Upper lobe of left lung (tissue), 6 donors: ENCODE results near the gene KSR2. TPM values are rescaled to one million over a fixed set of nuclear protein-coding genes. Genes with fewer than 3 reads are reported as not detected.

Experiments
- ATAC-seq, 2 donors: fragments of 200-7000 bp; cut with Tn5 transposase; one replicate each; pipeline ENCODE4 v1.9.1; 2022; ENCODE audit warnings: mild to moderate bottlenecking in 2 of 2, moderate library complexity in 2 of 2; ENCODE audit not compliant: low FRiP score in 2 of 2
- DNase-seq, 2 donors: peaks; one replicate each; pipeline ENCODE4 v3.0.0-alpha.2; 2019 to 2020
- H3K27ac ChIP-seq, 4 donors: fragments of 200-600 bp; sonication (generic); one replicate each; pipeline ENCODE4 v1.5.1; 2016 to 2019
- H3K27me3 ChIP-seq, 4 donors: fragments of 200-600 bp; sonication (generic); one replicate each; pipeline ENCODE4 v1.5.1; 2017 to 2019
- H3K36me3 ChIP-seq, 4 donors: fragments of 200-600 bp; sonication (generic); one replicate each; pipeline ENCODE4 v1.5.1; 2016 to 2019
- H3K4me1 ChIP-seq, 4 donors: fragments of 200-600 bp; sonication (generic); one replicate each; pipeline ENCODE4 v1.5.1; 2018 to 2019
- H3K4me3 ChIP-seq, 4 donors: fragments of 200-600 bp; sonication (generic); one replicate each; pipeline ENCODE4 v1.5.1; 2017 to 2019; ENCODE audit warnings: mild to moderate bottlenecking in 2 of 4, moderate library complexity in 1 of 4
- H3K9me3 ChIP-seq, 4 donors: fragments of 200-600 bp; sonication (generic); one replicate each; pipeline ENCODE4 v1.5.1; 2018 to 2019
- CTCF ChIP-seq, 6 experiments: fragments of 450-650 bp in 4 of 6; fragments of 200-600 bp in 2 of 6; sonication (generic) in 2 of 6; IDR thresholded peaks; one replicate each; pipeline ENCODE4 v1.5.1; 2016 to 2019; ENCODE audit warnings: antibody characterized with exemption in 6 of 6
- EP300 ChIP-seq, 4 donors: sonication (generic); formaldehyde crosslinking; IDR thresholded peaks; one replicate each; pipeline ENCODE4 v1.5.1; 2017; ENCODE audit warnings: antibody characterized with exemption in 4 of 4, control low read depth in 2 of 4
- POLR2A ChIP-seq, 4 donors: fragments of 450-650 bp; IDR thresholded peaks; one replicate each; pipeline ENCODE4 v1.5.1; 2016 to 2017; ENCODE audit warnings: antibody characterized with exemption in 4 of 4, mild to moderate bottlenecking in 2 of 4
- POLR2AphosphoS5 ChIP-seq, 2 donors: sonication (generic); formaldehyde crosslinking; IDR thresholded peaks; one replicate each; pipeline ENCODE4 v1.5.1; 2017; ENCODE audit warnings: antibody characterized with exemption in 2 of 2
- WGBS, 2 donors: methylation state at CpG; one replicate each; pipeline ENCODE4 v1.1.5; 2017 to 2018; 5-methylcytosine and 5-hydroxymethylcytosine counted together
- total RNA-seq, 6 donors: library from RNA; depleted of rRNA in 4 of 6; stranded (reverse); fragments of >200 nt in 4 of 6; gene quantifications; one replicate each; pipeline versions ENCODE4 v1.1.0 to v1.2.1, GENCODE V29; 2016 to 2021
- donor health status: DM: no; HTN: no; CAD: no; lungs with moderate emphysema.
- donor health status: DM: no; HTN: yes; CAD: no; lungs with severe emphysema.

KSR2 gene
- total RNA-seq, 6 donors from 2014 or later, result 0.30 to 3.2 (median 0.85) TPM

- TF ChIP-seq CTCF (IDR thresholded peaks at IDR 0.05), result no peak
- no peak for TF ChIP-seq EP300 (IDR thresholded peaks at IDR 0.05)
- Histone ChIP-seq H3K27me3 (no peaks in the 10 kb centered on the region), H3K4me1 (no peaks in the 10 kb centered on the region), H3K36me3 (no peaks in the 10 kb centered on the region), H3K9me3 (no peaks in the 10 kb centered on the region), H3K4me3 (no peak overlapping the region), H3K27ac (no peak overlapping the region)
- 76 to 78% methylated on average over 6 of the region's 6 CpGs for WGBS, 2 donors
- ATAC-seq (no peak), DNase-seq (no peak)
Measured at GRCh38 chr12:117662220-117662619, 306.6 kb downstream of the KSR2 start.

- H3K4me1 ChIP-seq, result no peaks in the 10 kb centered on the region
- DNase-seq (no peak), ATAC-seq (no peak)
- no peak overlapping the region for H3K4me3 ChIP-seq
- no peaks in the 10 kb centered on the region for H3K36me3 ChIP-seq
- H3K27ac ChIP-seq, result no peak overlapping the region
- WGBS, 2 donors, result 45 to 63% methylated on average over 3 of the region's 3 CpGs
- no peaks in the 10 kb centered on the region for H3K9me3 ChIP-seq
- no peaks in the 10 kb centered on the region for H3K27me3 ChIP-seq
- TF ChIP-seq EP300 (IDR thresholded peaks at IDR 0.05) (no peak), POLR2AphosphoS5 (IDR thresholded peaks at IDR 0.05) (no peak), CTCF (IDR thresholded peaks at IDR 0.05) (no peak), POLR2A (IDR thresholded peaks at IDR 0.05) (no peak)
Measured at GRCh38 chr12:117661471-117661870, 307.3 kb downstream of the KSR2 start.

GRCh38 chr12:117660896-117661295, 307.9 kb downstream of the KSR2 start:
- 72 to 78% methylated on average over 3 of the region's 3 CpGs for WGBS, 2 donors
- no peak for DNase-seq
- no peak for ATAC-seq
- TF ChIP-seq POLR2AphosphoS5 (IDR thresholded peaks at IDR 0.05), result no peak
- no peak for TF ChIP-seq EP300 (IDR thresholded peaks at IDR 0.05)
- TF ChIP-seq POLR2A (IDR thresholded peaks at IDR 0.05), result no peak
- no peak for TF ChIP-seq CTCF (IDR thresholded peaks at IDR 0.05)
- no peaks in the 10 kb centered on the region for H3K9me3 ChIP-seq
- no peak overlapping the region for H3K27ac ChIP-seq
- H3K4me3 ChIP-seq, result no peak overlapping the region
- H3K27me3 ChIP-seq, result no peaks in the 10 kb centered on the region
- no peaks in the 10 kb centered on the region for H3K4me1 ChIP-seq
- no peaks in the 10 kb centered on the region for H3K36me3 ChIP-seq

- H3K27me3 ChIP-seq, result no peaks in the 10 kb centered on the region
- no peaks in the 10 kb centered on the region for H3K4me1 ChIP-seq
- DNase-seq (no peak), ATAC-seq (no peak)
- no peak for TF ChIP-seq CTCF (IDR thresholded peaks at IDR 0.05)
- no peak for TF ChIP-seq POLR2A (IDR thresholded peaks at IDR 0.05)
- no peak for TF ChIP-seq EP300 (IDR thresholded peaks at IDR 0.05)
- TF ChIP-seq POLR2AphosphoS5 (IDR thresholded peaks at IDR 0.05), result no peak
- no peaks in the 10 kb centered on the region for H3K9me3 ChIP-seq
- 70 to 71% methylated on average over 2 of the region's 2 CpGs for WGBS, 2 donors
- H3K4me3 ChIP-seq, result no peak overlapping the region
- H3K36me3 ChIP-seq, result no peaks in the 10 kb centered on the region
- no peak overlapping the region for H3K27ac ChIP-seq
Measured at GRCh38 chr12:117658226-117658625, 310.6 kb downstream of the KSR2 start.

- DNase-seq (no peak), ATAC-seq (no peak)
- TF ChIP-seq POLR2AphosphoS5 (IDR thresholded peaks at IDR 0.05) (no peak), CTCF (IDR thresholded peaks at IDR 0.05) (no peak), EP300 (IDR thresholded peaks at IDR 0.05) (no peak)
- peaks cover 0 to 8% (median 3%) of the 10 kb centered on the region in 4 donors for H3K9me3 ChIP-seq
- H3K36me3 ChIP-seq, result no peaks in the 10 kb centered on the region
- no peaks in the 10 kb centered on the region for H3K4me1 ChIP-seq
- no peak overlapping the region for H3K27ac ChIP-seq
- H3K4me3 ChIP-seq, result no peak overlapping the region
- no peaks in the 10 kb centered on the region for H3K27me3 ChIP-seq
Measured at GRCh38 chr12:117649796-117650195, 319.0 kb downstream of the KSR2 start.
